GM21786 (cell line): Measurements from ENCODE around the gene PLXNA4.

Source experiments
- ATAC-seq: cut with Tn5 transposase; IDR thresholded peaks from one replicate; pipeline ENCODE4 v1.9.1; 2021; ENCODE audit not compliant: unreplicated experiment

The PLXNA4 gene

GRCh38 chr7:132161976-132162375 is 414.3 kb downstream of the PLXNA4 start:
- no peak for ATAC-seq

- ATAC-seq: no peak
Observed at GRCh38 chr7:132161533-132161915, 414.7 kb downstream of the PLXNA4 start.

- ATAC-seq: no peak
Observed at GRCh38 chr7:132160611-132161532, 415.4 kb downstream of the PLXNA4 start.

GRCh38 chr7:132158841-132159240 is 417.4 kb downstream of the PLXNA4 start:
- ATAC-seq: no peak

GRCh38 chr7:132158166-132158565 is 418.1 kb downstream of the PLXNA4 start:
- ATAC-seq: no peak

GRCh38 chr7:132155715-132156114 is 420.6 kb downstream of the PLXNA4 start:
- ATAC-seq: no peak

GRCh38 chr7:132154695-132155471 is 421.4 kb downstream of the PLXNA4 start:
- ATAC-seq: no peak

- ATAC-seq: no peak
Observed at GRCh38 chr7:132154248-132154647, 422.0 kb downstream of the PLXNA4 start.

GRCh38 chr7:132152131-132152889 is 424.0 kb downstream of the PLXNA4 start:
- no peak for ATAC-seq

GRCh38 chr7:132150711-132151110 is 425.6 kb downstream of the PLXNA4 start:
- no peak for ATAC-seq

- ATAC-seq: no peak
Observed at GRCh38 chr7:132149436-132150304, 426.6 kb downstream of the PLXNA4 start.

GRCh38 chr7:132148876-132149275 is 427.4 kb downstream of the PLXNA4 start:
- ATAC-seq: no peak

- no peak for ATAC-seq
Observed at GRCh38 chr7:132145466-132145865, 430.8 kb downstream of the PLXNA4 start.

GRCh38 chr7:132145063-132145462 is 431.2 kb downstream of the PLXNA4 start:
- no peak for ATAC-seq

- no peak for ATAC-seq
Observed at GRCh38 chr7:132142006-132142405, 434.3 kb downstream of the PLXNA4 start.

- no peak for ATAC-seq
Observed at GRCh38 chr7:132141109-132141508, 435.2 kb downstream of the PLXNA4 start.

GRCh38 chr7:132140341-132140740 is 435.9 kb downstream of the PLXNA4 start:
- no peak for ATAC-seq

GRCh38 chr7:132138817-132139216 is 437.5 kb downstream of the PLXNA4 start:
- ATAC-seq: no peak

GRCh38 chr7:132137681-132138080 is 438.6 kb downstream of the PLXNA4 start:
- ATAC-seq: no peak

GRCh38 chr7:132135746-132136385 is 440.4 kb downstream of the PLXNA4 start:
- no peak for ATAC-seq
